HCT116 (cell line): ENCODE data around the gene MN1. TPM values are rescaled to one million over a fixed set of nuclear protein-coding genes. Genes with fewer than 3 reads are reported as not detected.

Source experiments
- ATAC-seq: fragments of 200-7000 bp; cut with Tn5 transposase; 2 replicates; pipeline ENCODE4 v1.9.1; 2020; ENCODE audit warnings: mild to moderate bottlenecking, moderate library complexity
- BruUV-seq: library from RNA; stranded (reverse); fragments of 400-500 nt; replicated peaks from 2 replicates; lab custom pipeline; 2021; lab: Mats Ljungman, UMichigan
- CTCF ChIA-PET: fragments of 300-600 bp; sonication (Branson Sonifier 250); formaldehyde crosslinking; loops from one replicate; lab custom pipeline; 2021; ENCODE audit warnings: antibody characterized with exemption; lab: Charles Lee
- POLR2A ChIA-PET: fragments of 300-600, 350-600 bp; sonication (Branson Sonifier 250); formaldehyde crosslinking; loops from one replicate; lab custom pipeline; 2021; ENCODE audit warnings: antibody characterized with exemption; lab: Charles Lee
- RAD21 ChIA-PET, 2 experiments: fragments of 300-600 bp; sonication (Branson Sonifier 250); formaldehyde crosslinking; loops; one replicate each; lab custom pipeline; 2023; ENCODE audit warnings: low total read pairs in 2 of 2; ENCODE audit not compliant: uncharacterized antibody in 2 of 2, unreplicated experiment in 2 of 2, low non-redundant PET in 1 of 2; lab: Charles Lee
- DNase-seq: peaks from one replicate; pipeline ENCODE4 v3.0.0-alpha.2; 2010; ENCODE audit warnings: low read depth, low spot score
- H2AFZ ChIP-seq: fragments of 200-600 bp; shearing (Covaris generic), sonication (generic); 2 replicates; pipeline ENCODE4 v1.6.1; 2017; ENCODE audit warnings: low read depth, mixed run types, mixed read lengths, antibody characterized with exemption, low read length; ENCODE audit not compliant: poor library complexity, severe bottlenecking
- H3K27ac ChIP-seq: 2 replicates; pipeline ENCODE4 v1.5.1; 2012; ENCODE audit warnings: low read depth, low read length
- H3K27me3 ChIP-seq: fragments of 200-600 bp; sonication (generic); 2 replicates; pipeline ENCODE4 v1.6.1; 2016; ENCODE audit warnings: mixed run types, low read length, mixed read lengths; ENCODE audit not compliant: insufficient read depth
- H3K36me3 ChIP-seq, 2 experiments: fragments of 200-500 bp in 1 of 2; fragments of 200-600 bp in 1 of 2; sonication (Bioruptor generic) in 1 of 2; sonication (generic) in 1 of 2; 2 replicates each; pipeline versions ENCODE4 v1.5.1 to v1.6.1; 2014 to 2016; ENCODE audit warnings: low read length in 2 of 2, inconsistent platforms in 1 of 2, mixed read lengths in 1 of 2, mixed run types in 1 of 2; ENCODE audit not compliant: insufficient read depth in 2 of 2, control insufficient read depth in 1 of 2
- H3K4me1 ChIP-seq, 2 experiments: fragments of 200-600 bp in 1 of 2; sonication (generic) in 1 of 2; 2 replicates each; pipeline versions ENCODE4 v1.5.1 to v1.6.1; 2012 to 2017; ENCODE audit warnings: low read length in 2 of 2, inconsistent platforms in 1 of 2, mild to moderate bottlenecking in 1 of 2, mixed read lengths in 1 of 2, mixed run types in 1 of 2, moderate library complexity in 1 of 2; ENCODE audit not compliant: insufficient read depth in 2 of 2, control insufficient read depth in 1 of 2
- H3K4me2 ChIP-seq: fragments of 200-600 bp; sonication (generic); 2 replicates; pipeline ENCODE4 v1.6.1; 2017; ENCODE audit warnings: mixed run types, low read length, mixed read lengths
- H3K4me3 ChIP-seq, 2 experiments: fragments of 200-600 bp in 1 of 2; sonication (generic) in 1 of 2; replicated peaks in 1 of 2; 2 replicates each; pipeline ENCODE4 v1.5.1; 2011 to 2016; ENCODE audit warnings: low read length in 2 of 2, control low read depth in 1 of 2, low read depth in 1 of 2, mild to moderate bottlenecking in 1 of 2, mixed read lengths in 1 of 2, mixed run types in 1 of 2
- H3K79me2 ChIP-seq: fragments of 200-600 bp; sonication (generic); 2 replicates; pipeline ENCODE4 v1.6.1; 2017; ENCODE audit warnings: mild to moderate bottlenecking, mixed run types, low read length, moderate library complexity, mixed read lengths; ENCODE audit not compliant: insufficient read depth
- H3K9ac ChIP-seq: fragments of 200-600 bp; sonication (generic); 2 replicates; pipeline ENCODE4 v1.6.1; 2016; ENCODE audit warnings: low read length, mixed read lengths
- H3K9me2 ChIP-seq: fragments of 200-600 bp; sonication (generic), shearing (Covaris generic); 2 replicates; pipeline ENCODE4 v1.6.1; 2017; ENCODE audit warnings: mixed run types, mild to moderate bottlenecking, moderate library complexity; ENCODE audit not compliant: insufficient read depth
- H3K9me3 ChIP-seq, 2 experiments: fragments of 200-500 bp in 1 of 2; fragments of 200-600 bp in 1 of 2; sonication (Bioruptor generic) in 1 of 2; sonication (generic) in 1 of 2; 2 replicates each; pipeline ENCODE4 v1.6.1; 2014 to 2017; ENCODE audit warnings: low read length in 2 of 2, mixed read lengths in 2 of 2, inconsistent platforms in 1 of 2, low read depth in 1 of 2, mild to moderate bottlenecking in 1 of 2, mixed run types in 1 of 2, moderate library complexity in 1 of 2; ENCODE audit not compliant: control insufficient read depth in 1 of 2, insufficient read depth in 1 of 2
- H4K20me1 ChIP-seq: fragments of 200-600 bp; sonication (generic), shearing (Covaris generic); 2 replicates; pipeline ENCODE4 v1.6.1; 2017; ENCODE audit warnings: mixed run types, mild to moderate bottlenecking, moderate library complexity; ENCODE audit not compliant: insufficient read depth
- ELF1 ChIP-seq: IDR thresholded peaks from 2 replicates; pipeline ENCODE4 v1.6.1; 2012; ENCODE audit warnings: low read depth, borderline replicate concordance
- EZH2 ChIP-seq: fragments of 200-600 bp; sonication (generic); IDR thresholded peaks from 2 replicates; pipeline ENCODE4 v1.6.1; 2017; ENCODE audit warnings: antibody characterized with exemption, mixed run types
- JUND ChIP-seq: IDR thresholded peaks from 2 replicates; pipeline ENCODE4 v1.6.1; 2012
- POLR2A ChIP-seq: IDR thresholded peaks from 2 replicates; pipeline ENCODE4 v1.7.0; 2011; ENCODE audit warnings: borderline replicate concordance; ENCODE audit not compliant: insufficient read depth, insufficient read length; ENCODE audit errors: extremely low read depth
- RAD21 ChIP-seq: IDR thresholded peaks from 2 replicates; pipeline ENCODE4 v1.6.1; 2012; ENCODE audit warnings: low read depth, mild to moderate bottlenecking
- SP1 ChIP-seq: IDR thresholded peaks from 2 replicates; pipeline ENCODE4 v1.6.1; 2012; ENCODE audit warnings: low read depth
- SRF ChIP-seq: IDR thresholded peaks from 2 replicates; pipeline ENCODE4 v1.6.1; 2012; ENCODE audit warnings: low read depth
- intact Hi-C: fragments of 100-400 bp; cut with micrococcal nuclease; formaldehyde crosslinking; loops from 2 replicates; pipeline ENCODE4 v1.10.0; 2022
- total RNA-seq: library from RNA; stranded (reverse); gene quantifications from one replicate; pipeline ENCODE4 v1.2.1, GENCODE V29; 2021; ENCODE audit not compliant: unreplicated experiment
- TF ChIP-seq, protein P1 (sequence below), 3 experiments: fragments of 200-600 bp in 1 of 3; sonication (generic) in 1 of 3; IDR thresholded peaks in 2 of 3; conservative IDR thresholded peaks in 1 of 3; 2 replicates each; pipeline ENCODE4 v1.5.1; 2012 to 2017; ENCODE audit warnings: low read depth in 2 of 3, low read length in 2 of 3, antibody characterized with exemption in 1 of 3, borderline replicate concordance in 1 of 3, control low read depth in 1 of 3, mild to moderate bottlenecking in 1 of 3, mixed read lengths in 1 of 3, mixed run types in 1 of 3, moderate library complexity in 1 of 3; ENCODE audit not compliant: insufficient read depth in 1 of 3

Gene MN1
- total RNA-seq, 1 experiment from 2014 or later, result 2.9 TPM

GRCh38 chr22:27751277-27752070 lies 50.1 kb downstream of the MN1 start:
- H3K9me2 ChIP-seq, result no peaks in the 10 kb centered on the region
- H3K9me3 ChIP-seq, result no peaks in the 10 kb centered on the region
- H3K4me3 ChIP-seq, result no peak overlapping the region
- no peaks in the 10 kb centered on the region for H3K79me2 ChIP-seq
- H4K20me1 ChIP-seq, result no peaks in the 10 kb centered on the region
- ChIA-PET CTCF (no interaction called here), RAD21 (no interaction called here)
- peaks cover 0 to 9% of the 10 kb centered on the region in 2 experiments; a peak in 2 of 4 replicates for H3K4me1 ChIP-seq
- TF ChIP-seq SP1 (no peak), POLR2A (no peak), EZH2 (no peak), ELF1 (no peak)
- TF ChIP-seq, all 23 proteins: peak for 0
- POLR2A ChIA-PET, result no interaction called here
- Histone ChIP-seq H3K4me2 (no peak overlapping the region), H3K36me3 (no peaks in the 10 kb centered on the region; a peak in 1 of 4 replicates), H3K9ac (no peak overlapping the region), H2AFZ (no peak overlapping the region), H3K27ac (no peak overlapping the region), H3K27me3 (peaks cover 5% of the 10 kb centered on the region; the same call in 1 of the 2 replicates)
- ATAC-seq (no peak), DNase-seq (no peak)
- BruUV-seq, result no TSS peak
- intact Hi-C loops, result no loop called here

DNA sequence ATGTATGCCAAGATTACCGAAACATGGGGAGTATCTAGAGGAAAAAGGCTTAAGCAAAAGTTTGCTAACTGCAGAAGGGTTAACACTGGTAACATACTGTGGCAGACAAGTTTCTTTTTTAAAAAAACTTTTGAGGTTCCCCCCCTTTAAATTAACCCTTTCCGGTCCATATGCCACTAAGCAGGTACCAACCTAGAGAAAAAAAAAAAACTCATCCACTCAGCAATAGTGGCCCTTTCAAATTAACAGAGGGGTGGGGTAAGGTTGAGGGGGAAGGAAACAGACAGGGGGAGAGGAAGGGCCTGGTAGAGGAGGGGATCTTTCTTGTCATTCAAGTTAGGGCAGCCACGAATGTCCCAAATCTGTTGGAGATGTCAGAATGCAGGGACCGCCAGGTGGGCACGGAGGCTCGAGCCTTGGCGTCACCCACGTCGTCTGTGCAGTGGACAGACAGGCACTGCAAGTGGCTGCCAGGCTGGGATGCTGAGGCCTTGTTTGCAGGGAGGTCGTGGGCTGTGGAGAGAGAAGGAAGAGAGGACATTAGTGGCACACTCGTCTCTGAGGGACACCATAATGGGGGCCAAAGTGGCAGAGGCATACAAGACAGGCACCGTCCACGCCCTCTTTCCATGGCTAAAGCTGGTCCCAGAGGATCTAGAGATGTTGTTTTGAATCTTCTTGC lies 50.8 kb downstream of the MN1 start:
- intact Hi-C loops, result no loop called here
- Histone ChIP-seq H3K27me3 (peaks cover 5% of the 10 kb centered on the region; the same call in 1 of the 2 replicates), H3K4me2 (no peak overlapping the region), H3K4me3 (no peak overlapping the region), H4K20me1 (no peaks in the 10 kb centered on the region), H3K9ac (no peak overlapping the region), H3K36me3 (no peaks in the 10 kb centered on the region; a peak in 1 of 4 replicates), H2AFZ (no peak overlapping the region), H3K79me2 (no peaks in the 10 kb centered on the region), H3K9me2 (no peaks in the 10 kb centered on the region), H3K4me1 (peaks cover 0 to 9% of the 10 kb centered on the region in 2 experiments; a peak in 2 of 4 replicates), H3K27ac (no peak overlapping the region)
- ATAC-seq (no peak), DNase-seq (no peak)
- ChIA-PET RAD21 (no interaction called here), CTCF (no interaction called here), POLR2A (no interaction called here)
- TF ChIP-seq, protein P1, sequence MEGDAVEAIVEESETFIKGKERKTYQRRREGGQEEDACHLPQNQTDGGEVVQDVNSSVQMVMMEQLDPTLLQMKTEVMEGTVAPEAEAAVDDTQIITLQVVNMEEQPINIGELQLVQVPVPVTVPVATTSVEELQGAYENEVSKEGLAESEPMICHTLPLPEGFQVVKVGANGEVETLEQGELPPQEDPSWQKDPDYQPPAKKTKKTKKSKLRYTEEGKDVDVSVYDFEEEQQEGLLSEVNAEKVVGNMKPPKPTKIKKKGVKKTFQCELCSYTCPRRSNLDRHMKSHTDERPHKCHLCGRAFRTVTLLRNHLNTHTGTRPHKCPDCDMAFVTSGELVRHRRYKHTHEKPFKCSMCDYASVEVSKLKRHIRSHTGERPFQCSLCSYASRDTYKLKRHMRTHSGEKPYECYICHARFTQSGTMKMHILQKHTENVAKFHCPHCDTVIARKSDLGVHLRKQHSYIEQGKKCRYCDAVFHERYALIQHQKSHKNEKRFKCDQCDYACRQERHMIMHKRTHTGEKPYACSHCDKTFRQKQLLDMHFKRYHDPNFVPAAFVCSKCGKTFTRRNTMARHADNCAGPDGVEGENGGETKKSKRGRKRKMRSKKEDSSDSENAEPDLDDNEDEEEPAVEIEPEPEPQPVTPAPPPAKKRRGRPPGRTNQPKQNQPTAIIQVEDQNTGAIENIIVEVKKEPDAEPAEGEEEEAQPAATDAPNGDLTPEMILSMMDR (IDR thresholded peaks at IDR 0.05 in 2 of 3, conservative IDR thresholded peaks at IDR 0.05 in 1 of 3; ENCODE audit: borderline replicate concordance in 1 of 3, insufficient read depth in 1 of 3, low read depth in 2 of 3, low read length in 2 of 3), result no peak
- TF ChIP-seq SRF (no peak), RAD21 (no peak), JUND (no peak), POLR2A (no peak)
- TF ChIP-seq, all 23 proteins: peak for 0
- no peaks in the 10 kb centered on the region for H3K9me3 ChIP-seq
- BruUV-seq, result no TSS peak
